K562 (cell line): ENCODE results near the gene TRNAU1AP. TPM values are rescaled to one million over a fixed set of nuclear protein-coding genes. Genes with fewer than 3 reads are reported as not detected.

Experiments
- ATAC-seq: fragments of 200-7000 bp; cut with Tn5 transposase; 3 replicates; pipeline ENCODE4 v1.9.1; 2020; ENCODE audit warnings: moderate library complexity
- BruUV-seq: library from RNA; stranded (reverse); fragments of 400-500 nt; replicated peaks from 2 replicates; lab custom pipeline; 2021; lab: Mats Ljungman, UMichigan
- CTCF ChIA-PET: fragments of 300-600 bp; formaldehyde crosslinking; extraction: SDS; loops from one replicate; lab custom pipeline; 2021; ENCODE audit warnings: low intra/inter-chr PET ratio; lab: Yijun Ruan, JAX
- POLR2A ChIA-PET: fragments of 300-600, 350-650 bp; sonication (Branson Sonifier 250); formaldehyde crosslinking; extraction: SDS; loops from one replicate; lab custom pipeline; 2021; ENCODE audit warnings: antibody characterized with exemption, inconsistent platforms; lab: Yijun Ruan, JAX
- DNase-seq, 4 experiments: peaks; one replicate each; pipeline versions ENCODE4 v3.0.0 to v3.0.0-alpha.2; 2011 to 2018; ENCODE audit warnings: low spot score in 3 of 4, mixed read lengths in 3 of 4; ENCODE audit errors: extremely low read depth in 1 of 4
- FAIRE-seq: peaks from 2 replicates; lab custom pipeline; 2011; peaks lifted over from hg19 to GRCh38; lab: Jason Lieb, UNC
- H2AFZ ChIP-seq: 2 replicates; pipeline ENCODE4 v1.6.0; 2011; ENCODE audit warnings: low read depth, low read length, control low read depth, inconsistent platforms
- H3K27ac ChIP-seq: fragments of 200-600 bp; 3 replicates; pipeline ENCODE4 v1.8.0; 2011; ENCODE audit warnings: low read depth, mild to moderate bottlenecking, control low read depth, inconsistent platforms, low read length, moderate library complexity, mixed read lengths; ENCODE audit errors: extremely low read depth
- H3K27me3 ChIP-seq, 2 experiments: fragments of 300-600 bp in 1 of 2; 2 replicates in 1 of 2; 3 replicates in 1 of 2; pipeline versions ENCODE4 v1.6.0 to v1.8.0; 2011; ENCODE audit warnings: inconsistent platforms in 2 of 2, low read length in 2 of 2, mild to moderate bottlenecking in 1 of 2, mixed read lengths in 1 of 2, moderate library complexity in 1 of 2; ENCODE audit not compliant: control insufficient read depth in 2 of 2, insufficient read depth in 2 of 2
- H3K36me3 ChIP-seq: fragments of 300-600 bp; 3 replicates; pipeline ENCODE4 v1.8.0; 2011; ENCODE audit warnings: mild to moderate bottlenecking, low read length, inconsistent platforms; ENCODE audit not compliant: control insufficient read depth, insufficient read depth
- H3K4me1 ChIP-seq, 2 experiments: fragments of 200-600 bp in 1 of 2; replicated peaks in 1 of 2; 2 replicates in 1 of 2; 3 replicates in 1 of 2; pipeline versions ENCODE4 v1.5.1 to v1.8.0; 2011; ENCODE audit warnings: inconsistent platforms in 2 of 2, low read length in 2 of 2, mild to moderate bottlenecking in 1 of 2, mixed read lengths in 1 of 2, moderate library complexity in 1 of 2; ENCODE audit not compliant: control insufficient read depth in 2 of 2, insufficient read depth in 2 of 2
- H3K4me2 ChIP-seq: 2 replicates; pipeline ENCODE4 v1.6.1; 2011; ENCODE audit warnings: low read length, control low read depth, inconsistent platforms, mixed read lengths; ENCODE audit not compliant: insufficient read depth
- H3K4me3 ChIP-seq: fragments of 200-600 bp; sonication (generic), shearing (Covaris generic); 2 replicates; pipeline ENCODE4 v1.5.1; 2016; ENCODE audit warnings: control low read depth, inconsistent platforms
- H3K79me2 ChIP-seq: fragments of 200-600 bp; 3 replicates; pipeline ENCODE4 v1.8.0; 2011; ENCODE audit warnings: low read length, inconsistent platforms; ENCODE audit not compliant: control insufficient read depth, insufficient read depth
- H3K9ac ChIP-seq, 2 experiments: 2 replicates each; pipeline versions ENCODE4 v1.6.0 to v1.6.1; 2011; ENCODE audit warnings: low read depth in 2 of 2, low read length in 2 of 2, control low read depth in 1 of 2, inconsistent platforms in 1 of 2, mild to moderate bottlenecking in 1 of 2, mixed read lengths in 1 of 2; ENCODE audit not compliant: insufficient read depth in 1 of 2
- H3K9me1 ChIP-seq: one replicate; pipeline ENCODE4 v1.6.0; 2011; ENCODE audit warnings: inconsistent platforms, mild to moderate bottlenecking, low read length, moderate library complexity; ENCODE audit not compliant: control insufficient read depth, insufficient read depth
- H3K9me3 ChIP-seq: replicated peaks from 2 replicates; pipeline ENCODE4 v1.5.1; 2011; ENCODE audit warnings: low read depth, low read length, inconsistent platforms; ENCODE audit not compliant: control insufficient read depth, insufficient read depth
- H4K20me1 ChIP-seq: replicated peaks from 2 replicates; pipeline ENCODE4 v1.6.1; 2011; ENCODE audit warnings: low read length, inconsistent platforms, mixed read lengths; ENCODE audit not compliant: control insufficient read depth, insufficient read depth
- ELF2 ChIP-seq: fragments of 250-450 bp; sonication (Bioruptor Pico); IDR thresholded peaks from 2 replicates; pipeline ENCODE4 v1.5.0; 2021; ENCODE audit warnings: mild to moderate bottlenecking
- RUNX1 ChIP-seq: sonication (generic); IDR thresholded peaks from 2 replicates; pipeline ENCODE4 v1.6.1; 2016; ENCODE audit warnings: antibody characterized with exemption, low read depth
- SIN3A ChIP-seq, 2 experiments: fragments of 150-350 bp in 1 of 2; IDR thresholded peaks; 2 replicates each; pipeline ENCODE4 v1.6.1; 2011 to 2016; ENCODE audit warnings: borderline replicate concordance in 2 of 2, low read depth in 2 of 2, low read length in 2 of 2, mild to moderate bottlenecking in 2 of 2, moderate library complexity in 2 of 2; ENCODE audit not compliant: control insufficient read depth in 1 of 2
- ZNF75A ChIP-seq: fragments of 450-650 bp; formaldehyde crosslinking; IDR thresholded peaks from 2 replicates; pipeline ENCODE4 v1.4.0; 2020; ENCODE audit warnings: mild to moderate bottlenecking
- WGBS: fragments of 100-300 bp; shearing (Covaris generic); methylation state at CpG from one replicate; pipeline ENCODE4 v1.1.6; 2016; ENCODE audit warnings: low coverage, mixed read lengths; ENCODE audit not compliant: insufficient coverage; ENCODE audit errors: missing lambda C conversion rate; 5-methylcytosine and 5-hydroxymethylcytosine counted together
- in situ Hi-C: fragments of 300-500 bp; cut with MboI; formaldehyde crosslinking; loops from 4 replicates; pipeline ENCODE4 v1.15.0; 2018; ENCODE audit warnings: inconsistent platforms, mixed read lengths
- intact Hi-C: fragments of 100-400 bp; cut with micrococcal nuclease; formaldehyde crosslinking; loops from 2 replicates; pipeline ENCODE4 v1.14.2; 2022
- polyA plus RNA-seq, 8 experiments: library from polyadenylated mRNA; depleted of rRNA in 4 of 8; stranded (reverse) in 5 of 8; unstranded in 3 of 8; fragments of >200 nt; fragmentation: Nextera tagmentation in 2 of 8; fragmentation: Illumina TruSeq in 1 of 8; extraction: Ambion mirVana in 2 of 8; extraction: Trizol in 1 of 8; gene quantifications; 2 replicates each; pipeline versions ENCODE4 v1.2.1 to v1.2.3, GENCODE V29; 2011 to 2014; ENCODE audit warnings: inconsistent platforms in 1 of 8, missing spikeins in 1 of 8
- total RNA-seq, 7 experiments: library from RNA; depleted of rRNA in 6 of 7; stranded (reverse); fragments of >200 nt in 6 of 7; fragmentation: Illumina TruSeq in 2 of 7; extraction: Trizol in 2 of 7; gene quantifications; 2 replicates each; pipeline versions ENCODE4 v1.2.1 to v1.2.3, GENCODE V29; 2011 to 2021; ENCODE audit warnings: low replicate concordance in 1 of 7
- TF ChIP-seq, protein P1 (sequence below): sonication (generic); formaldehyde crosslinking; IDR thresholded peaks from 2 replicates; pipeline ENCODE4 v1.8.1; 2023; ENCODE audit warnings: mild to moderate bottlenecking, missing genetic modification reagents
- TF ChIP-seq, protein P2 (sequence below): fragments of 450-650 bp; formaldehyde crosslinking; conservative IDR thresholded peaks from 2 replicates; pipeline ENCODE4 v1.4.0; 2022; ENCODE audit warnings: mild to moderate bottlenecking, missing genetic modification characterization
- TF ChIP-seq, protein P3 (sequence below): fragments of 450-650 bp; IDR thresholded peaks from 2 replicates; pipeline ENCODE4 v1.6.1; 2016

The TRNAU1AP gene
- total and polyA plus RNA-seq, 9 of the 15 experiments (the other 6 are each of a cell fraction or from before 2014, with no cell fraction given): 34.9 to 110 (median 46.3) TPM

DNA sequence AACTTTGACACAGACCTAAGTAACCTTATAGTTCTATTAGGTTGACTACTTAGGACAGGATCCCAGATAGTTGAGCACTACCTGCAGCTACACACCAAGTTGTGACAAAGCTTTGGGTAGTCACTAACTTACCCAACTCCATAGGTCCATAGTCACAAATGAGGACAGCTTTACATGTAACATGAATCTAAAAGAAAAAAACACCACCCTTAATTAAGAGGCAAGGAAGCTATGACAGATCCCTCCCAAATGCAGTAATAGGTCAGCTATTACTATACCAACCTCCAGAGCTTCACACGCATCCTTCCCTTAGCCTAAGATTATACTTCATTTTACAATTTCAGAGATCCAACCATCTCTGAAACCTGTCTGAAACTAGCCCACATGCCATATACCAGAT lies 26.5 kb downstream of the TRNAU1AP start (continued):
- TF ChIP-seq, protein P1, sequence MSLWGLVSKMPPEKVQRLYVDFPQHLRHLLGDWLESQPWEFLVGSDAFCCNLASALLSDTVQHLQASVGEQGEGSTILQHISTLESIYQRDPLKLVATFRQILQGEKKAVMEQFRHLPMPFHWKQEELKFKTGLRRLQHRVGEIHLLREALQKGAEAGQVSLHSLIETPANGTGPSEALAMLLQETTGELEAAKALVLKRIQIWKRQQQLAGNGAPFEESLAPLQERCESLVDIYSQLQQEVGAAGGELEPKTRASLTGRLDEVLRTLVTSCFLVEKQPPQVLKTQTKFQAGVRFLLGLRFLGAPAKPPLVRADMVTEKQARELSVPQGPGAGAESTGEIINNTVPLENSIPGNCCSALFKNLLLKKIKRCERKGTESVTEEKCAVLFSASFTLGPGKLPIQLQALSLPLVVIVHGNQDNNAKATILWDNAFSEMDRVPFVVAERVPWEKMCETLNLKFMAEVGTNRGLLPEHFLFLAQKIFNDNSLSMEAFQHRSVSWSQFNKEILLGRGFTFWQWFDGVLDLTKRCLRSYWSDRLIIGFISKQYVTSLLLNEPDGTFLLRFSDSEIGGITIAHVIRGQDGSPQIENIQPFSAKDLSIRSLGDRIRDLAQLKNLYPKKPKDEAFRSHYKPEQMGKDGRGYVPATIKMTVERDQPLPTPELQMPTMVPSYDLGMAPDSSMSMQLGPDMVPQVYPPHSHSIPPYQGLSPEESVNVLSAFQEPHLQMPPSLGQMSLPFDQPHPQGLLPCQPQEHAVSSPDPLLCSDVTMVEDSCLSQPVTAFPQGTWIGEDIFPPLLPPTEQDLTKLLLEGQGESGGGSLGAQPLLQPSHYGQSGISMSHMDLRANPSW: no peak
- TF ChIP-seq, protein P2, sequence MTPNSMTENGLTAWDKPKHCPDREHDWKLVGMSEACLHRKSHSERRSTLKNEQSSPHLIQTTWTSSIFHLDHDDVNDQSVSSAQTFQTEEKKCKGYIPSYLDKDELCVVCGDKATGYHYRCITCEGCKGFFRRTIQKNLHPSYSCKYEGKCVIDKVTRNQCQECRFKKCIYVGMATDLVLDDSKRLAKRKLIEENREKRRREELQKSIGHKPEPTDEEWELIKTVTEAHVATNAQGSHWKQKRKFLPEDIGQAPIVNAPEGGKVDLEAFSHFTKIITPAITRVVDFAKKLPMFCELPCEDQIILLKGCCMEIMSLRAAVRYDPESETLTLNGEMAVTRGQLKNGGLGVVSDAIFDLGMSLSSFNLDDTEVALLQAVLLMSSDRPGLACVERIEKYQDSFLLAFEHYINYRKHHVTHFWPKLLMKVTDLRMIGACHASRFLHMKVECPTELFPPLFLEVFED: 0 out of 2 replicates have a peak, but pooled peaks have one; percentile 25

DNA sequence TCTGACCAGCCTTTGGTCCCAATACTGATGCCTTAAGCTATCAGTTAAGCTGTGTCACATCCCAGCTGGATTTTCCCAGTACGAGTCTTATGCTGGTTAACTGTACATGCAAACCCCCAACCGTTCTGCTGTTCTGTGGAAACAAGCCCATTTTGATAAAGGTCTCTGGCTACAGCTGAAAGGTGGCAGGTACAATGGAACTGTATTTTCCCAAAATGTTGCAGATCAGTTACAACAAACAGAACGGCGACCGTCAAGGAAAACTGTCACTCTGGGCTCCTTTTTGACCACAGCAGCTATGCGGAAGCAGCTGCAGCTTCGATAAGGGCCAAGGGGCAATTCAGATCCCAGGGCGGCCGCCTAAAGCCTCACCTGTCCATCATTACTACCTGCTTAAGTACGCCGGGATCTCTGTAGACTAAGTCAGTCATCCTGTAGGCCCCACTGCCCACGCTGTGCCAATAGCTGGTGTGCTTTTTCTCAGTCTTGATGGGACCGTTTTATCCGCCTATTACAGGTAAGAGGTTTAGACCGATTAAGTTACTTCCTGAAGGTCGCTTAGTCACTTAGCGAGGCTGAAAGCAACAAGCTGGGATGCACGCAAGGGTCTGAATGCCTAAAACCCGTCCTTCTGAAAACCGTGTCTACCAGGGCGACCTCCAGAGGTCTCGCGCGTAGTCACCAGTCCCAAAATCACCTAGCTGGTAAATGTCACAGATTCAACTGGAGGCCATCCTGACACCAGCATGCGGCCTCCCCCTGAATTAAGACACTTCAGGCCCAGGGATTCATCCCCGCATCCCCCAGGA lies 28.0 kb downstream of the TRNAU1AP start:
- Histone ChIP-seq H3K4me3 (peak overlapping the region; percentile 81), H3K36me3 (peaks cover 48% of the 10 kb centered on the region), H2AFZ (no peak overlapping the region), H3K4me1 (peaks cover 18 to 24% of the 10 kb centered on the region in 2 experiments; a peak in 4 of 5 replicates), H3K27me3 (no peaks in the 10 kb centered on the region), H3K9me1 (peaks cover 11% of the 10 kb centered on the region), H3K27ac (peak overlapping the region; percentile 77), H3K79me2 (peaks cover 42% of the 10 kb centered on the region), H3K4me2 (peak overlapping the region; percentile 97), H3K9me3 (no peaks in the 10 kb centered on the region), H3K9ac (peak overlapping the region; percentile 83 to 97), H4K20me1 (peaks cover 33% of the 10 kb centered on the region)
- ChIA-PET POLR2A (interaction anchor here (0.6 to 7.5 kb wide), 111 partner anchors 8 to 1215 kb away, joined by 3 to 201 read pairs (median 5); partner anchors contain the start of genes ATP5IF1, GMEB1, MED18 and PHACTR4), CTCF (interaction anchor here (0.8 kb wide), 1 partner anchor 63 kb away, joined by 3 read pairs; no protein-coding TSS in a partner anchor)
- WGBS: under 1% methylated on average over 26 of the region's 26 CpGs
- peak; percentile 56 for ATAC-seq
- peak; percentile 53 to 76 (median 59) for DNase-seq
- intact Hi-C loops (loop anchor here (2.0 kb wide), 2 partner anchors 62 to 68 kb away; partner anchors contain the start of gene RNU11), in situ Hi-C loops (no loop called here)
- no peak for FAIRE-seq
- TSS peak; percentile 74 for BruUV-seq
- TF ChIP-seq RUNX1: no peak
- 0 out of 2 replicates have a peak, but pooled peaks have one; percentile 12 for TF ChIP-seq ZNF75A (CRISPR knock-in tag)
- TF ChIP-seq SIN3A (IDR thresholded peaks at IDR 0.05; ENCODE audit: borderline replicate concordance in 2 of 2, control insufficient read depth in 1 of 2, low read depth in 2 of 2, low read length in 2 of 2): peak; percentile 11 to 88; a peak in 3 of 4 replicates
- peak; percentile 78; the same call in 1 of the 2 replicates for TF ChIP-seq ELF2 (CRISPR knock-in tag)
- TF ChIP-seq, protein P3, sequence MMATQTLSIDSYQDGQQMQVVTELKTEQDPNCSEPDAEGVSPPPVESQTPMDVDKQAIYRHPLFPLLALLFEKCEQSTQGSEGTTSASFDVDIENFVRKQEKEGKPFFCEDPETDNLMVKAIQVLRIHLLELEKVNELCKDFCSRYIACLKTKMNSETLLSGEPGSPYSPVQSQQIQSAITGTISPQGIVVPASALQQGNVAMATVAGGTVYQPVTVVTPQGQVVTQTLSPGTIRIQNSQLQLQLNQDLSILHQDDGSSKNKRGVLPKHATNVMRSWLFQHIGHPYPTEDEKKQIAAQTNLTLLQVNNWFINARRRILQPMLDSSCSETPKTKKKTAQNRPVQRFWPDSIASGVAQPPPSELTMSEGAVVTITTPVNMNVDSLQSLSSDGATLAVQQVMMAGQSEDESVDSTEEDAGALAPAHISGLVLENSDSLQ: peak; percentile 90
